DND-41 (cell line): ENCODE measurements around the gene MYOM3.

Source experiments
- ATAC-seq: fragments of 200-7000 bp; cut with Tn5 transposase; 3 replicates; pipeline ENCODE4 v1.9.1; 2021; ENCODE audit warnings: low read depth; ENCODE audit not compliant: insufficient read depth
- DNase-seq: peaks from one replicate; pipeline ENCODE4 v3.0.0-alpha.2; 2020
- H2AFZ ChIP-seq: 2 replicates; pipeline ENCODE4 v1.6.0; 2012; ENCODE audit warnings: low read depth, low read length
- H3K27ac ChIP-seq: 2 replicates; pipeline ENCODE4 v1.5.1; 2012; ENCODE audit warnings: low read length, inconsistent platforms
- H3K27me3 ChIP-seq: fragments of 200-600 bp; sonication (generic); 2 replicates; pipeline ENCODE4 v1.6.0; 2012; ENCODE audit warnings: low read length, mild to moderate bottlenecking, inconsistent platforms; ENCODE audit not compliant: insufficient read depth, poor library complexity
- H3K36me3 ChIP-seq: 2 replicates; pipeline ENCODE4 v1.5.1; 2012; ENCODE audit warnings: low read length, inconsistent platforms; ENCODE audit not compliant: insufficient read depth
- H3K4me1 ChIP-seq: 2 replicates; pipeline ENCODE4 v1.5.1; 2012; ENCODE audit warnings: mild to moderate bottlenecking, low read length; ENCODE audit not compliant: insufficient read depth
- H3K4me2 ChIP-seq: 2 replicates; pipeline ENCODE4 v1.6.0; 2012; ENCODE audit warnings: mild to moderate bottlenecking, moderate library complexity, low read length, inconsistent platforms; ENCODE audit not compliant: insufficient read depth
- H3K4me3 ChIP-seq, 2 experiments: fragments of 200-600 bp in 1 of 2; shearing (Covaris generic) in 1 of 2; 2 replicates each; pipeline ENCODE4 v1.5.1; 2012 to 2016; ENCODE audit warnings: inconsistent platforms in 2 of 2, low read length in 2 of 2, mild to moderate bottlenecking in 2 of 2, low read depth in 1 of 2, moderate library complexity in 1 of 2
- H3K79me2 ChIP-seq: 2 replicates; pipeline ENCODE4 v1.6.0; 2012; ENCODE audit warnings: low read length, inconsistent platforms; ENCODE audit not compliant: insufficient read depth
- H3K9ac ChIP-seq: 2 replicates; pipeline ENCODE4 v1.6.0; 2012; ENCODE audit warnings: low read depth, mild to moderate bottlenecking, inconsistent platforms, low read length, moderate library complexity
- H3K9me3 ChIP-seq: 2 replicates; pipeline ENCODE4 v1.5.1; 2012; ENCODE audit warnings: low read length, moderate library complexity, mild to moderate bottlenecking, inconsistent platforms; ENCODE audit not compliant: insufficient read depth, severe bottlenecking
- H4K20me1 ChIP-seq: 2 replicates; pipeline ENCODE4 v1.6.0; 2012; ENCODE audit warnings: low read length; ENCODE audit not compliant: insufficient read depth
- EZH2 ChIP-seq: IDR thresholded peaks from 3 replicates; pipeline ENCODE4 v1.6.1; 2012; ENCODE audit warnings: borderline replicate concordance, low read depth, mild to moderate bottlenecking, moderate library complexity, low read length, inconsistent platforms; ENCODE audit not compliant: severe bottlenecking
- TF ChIP-seq, protein P1 (sequence below): IDR thresholded peaks from 2 replicates; pipeline ENCODE4 v1.5.1; 2012; ENCODE audit warnings: borderline replicate concordance, low read length, moderate library complexity, mild to moderate bottlenecking; ENCODE audit not compliant: poor library complexity, severe bottlenecking; ENCODE audit errors: extremely low read depth

MYOM3 gene

GRCh38 chr1:24107462-24108138 lies 4.3 kb downstream of the MYOM3 start:
- no peak for ATAC-seq

DNA sequence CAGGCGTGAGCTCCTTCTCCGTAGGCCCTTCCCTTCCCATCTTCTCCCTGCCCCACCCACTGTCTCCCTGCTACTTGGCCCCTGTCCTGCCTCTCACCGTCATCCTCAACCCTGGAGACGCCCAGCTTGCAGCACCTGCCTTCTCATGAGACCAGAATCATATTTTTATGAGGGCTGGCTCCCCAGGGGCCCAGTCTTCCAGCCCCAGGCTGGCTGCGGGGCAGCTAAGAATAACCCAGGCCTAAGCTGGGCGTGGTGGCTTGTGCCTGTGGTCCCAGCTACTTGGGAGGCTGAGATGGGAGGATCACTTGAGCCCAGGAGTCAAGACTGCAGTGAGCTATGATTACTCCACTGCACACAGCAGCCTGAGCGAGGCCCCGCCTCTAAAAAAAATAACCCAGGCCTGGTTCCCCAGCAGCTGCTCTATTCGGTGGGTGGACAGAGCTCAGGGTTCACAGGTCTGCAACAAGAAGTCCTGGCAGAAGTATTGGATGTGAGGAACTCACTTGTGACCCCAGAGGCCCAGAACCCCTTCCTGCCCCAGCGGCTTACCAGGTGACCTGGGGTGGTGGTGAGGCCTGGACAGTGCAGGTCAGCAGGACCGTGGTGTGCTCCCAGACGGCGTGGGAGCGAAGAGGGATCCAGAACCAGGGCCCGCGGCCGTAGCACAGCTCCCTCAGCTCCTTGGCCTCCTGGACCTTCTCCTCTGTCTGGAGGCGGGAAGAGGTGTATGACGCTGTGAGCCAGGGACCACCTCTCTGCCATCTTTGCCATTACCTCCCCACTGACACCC lies 6.4 kb downstream of the MYOM3 start:
- no peaks in the 10 kb centered on the region for H3K9me3 ChIP-seq
- H3K4me3 ChIP-seq, result no peak overlapping the region
- H3K4me2 ChIP-seq, result no peak overlapping the region
- no peak overlapping the region for H3K9ac ChIP-seq
- H3K79me2 ChIP-seq, result no peaks in the 10 kb centered on the region
- H4K20me1 ChIP-seq, result no peaks in the 10 kb centered on the region; the same call in 1 of the 2 replicates
- H3K36me3 ChIP-seq, result no peaks in the 10 kb centered on the region
- DNase-seq (no peak), ATAC-seq (no peak)
- H3K27ac ChIP-seq, result no peak overlapping the region
- H3K4me1 ChIP-seq, result no peaks in the 10 kb centered on the region
- TF ChIP-seq EZH2, result no peak
- TF ChIP-seq, protein P1, sequence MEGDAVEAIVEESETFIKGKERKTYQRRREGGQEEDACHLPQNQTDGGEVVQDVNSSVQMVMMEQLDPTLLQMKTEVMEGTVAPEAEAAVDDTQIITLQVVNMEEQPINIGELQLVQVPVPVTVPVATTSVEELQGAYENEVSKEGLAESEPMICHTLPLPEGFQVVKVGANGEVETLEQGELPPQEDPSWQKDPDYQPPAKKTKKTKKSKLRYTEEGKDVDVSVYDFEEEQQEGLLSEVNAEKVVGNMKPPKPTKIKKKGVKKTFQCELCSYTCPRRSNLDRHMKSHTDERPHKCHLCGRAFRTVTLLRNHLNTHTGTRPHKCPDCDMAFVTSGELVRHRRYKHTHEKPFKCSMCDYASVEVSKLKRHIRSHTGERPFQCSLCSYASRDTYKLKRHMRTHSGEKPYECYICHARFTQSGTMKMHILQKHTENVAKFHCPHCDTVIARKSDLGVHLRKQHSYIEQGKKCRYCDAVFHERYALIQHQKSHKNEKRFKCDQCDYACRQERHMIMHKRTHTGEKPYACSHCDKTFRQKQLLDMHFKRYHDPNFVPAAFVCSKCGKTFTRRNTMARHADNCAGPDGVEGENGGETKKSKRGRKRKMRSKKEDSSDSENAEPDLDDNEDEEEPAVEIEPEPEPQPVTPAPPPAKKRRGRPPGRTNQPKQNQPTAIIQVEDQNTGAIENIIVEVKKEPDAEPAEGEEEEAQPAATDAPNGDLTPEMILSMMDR, result no peak
- peaks cover 10% of the 10 kb centered on the region for H3K27me3 ChIP-seq
- H2AFZ ChIP-seq, result no peak overlapping the region

More at GRCh38 chr1:24107462-24108138, 4.3 kb downstream of the MYOM3 start:
- Histone ChIP-seq H3K36me3 (no peaks in the 10 kb centered on the region), H3K4me3 (no peak overlapping the region), H3K4me1 (no peaks in the 10 kb centered on the region), H3K9ac (no peak overlapping the region), H3K9me3 (no peaks in the 10 kb centered on the region), H3K79me2 (no peaks in the 10 kb centered on the region), H3K27me3 (peaks cover 25% of the 10 kb centered on the region), H4K20me1 (no peaks in the 10 kb centered on the region; the same call in 1 of the 2 replicates), H3K27ac (no peak overlapping the region), H3K4me2 (no peak overlapping the region), H2AFZ (no peak overlapping the region)
- no peak for DNase-seq
- TF ChIP-seq EZH2, result no peak

GRCh38 chr1:24104854-24105253 lies 7.1 kb downstream of the MYOM3 start:
- Histone ChIP-seq H4K20me1 (no peaks in the 10 kb centered on the region), H3K9me3 (no peaks in the 10 kb centered on the region), H3K4me2 (no peak overlapping the region), H3K79me2 (no peaks in the 10 kb centered on the region), H2AFZ (no peak overlapping the region), H3K27me3 (peaks cover 10% of the 10 kb centered on the region), H3K4me1 (no peaks in the 10 kb centered on the region), H3K9ac (no peak overlapping the region), H3K4me3 (no peak overlapping the region), H3K36me3 (no peaks in the 10 kb centered on the region), H3K27ac (no peak overlapping the region)
- ATAC-seq, result no peak
- TF ChIP-seq, protein P1, result no peak
- TF ChIP-seq EZH2, result no peak
- no peak for DNase-seq

DNA sequence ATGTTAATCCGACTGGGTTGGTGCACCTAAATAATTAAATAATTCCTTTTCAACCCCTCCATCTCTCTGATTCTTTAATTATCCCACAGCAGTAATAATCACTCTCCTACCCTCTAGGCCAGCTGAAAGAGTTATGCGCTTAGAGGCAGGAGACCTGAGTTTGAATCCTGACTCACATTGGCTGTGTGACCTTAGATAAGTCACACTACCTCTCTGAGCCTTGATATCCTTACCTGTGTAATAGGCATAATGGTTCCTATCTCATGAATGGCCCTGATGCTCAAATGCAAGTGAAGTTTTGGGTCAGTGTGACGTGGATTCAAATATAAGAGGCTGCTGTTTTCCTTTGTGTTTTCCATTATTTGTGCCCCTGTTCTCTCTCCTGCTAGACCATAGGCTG lies 8.1 kb downstream of the MYOM3 start:
- no peaks in the 10 kb centered on the region for H3K36me3 ChIP-seq
- no peak for ATAC-seq
- H2AFZ ChIP-seq, result no peak overlapping the region
- H3K9ac ChIP-seq, result no peak overlapping the region
- no peak for TF ChIP-seq EZH2
- TF ChIP-seq, protein P1, result no peak
- no peaks in the 10 kb centered on the region for H3K79me2 ChIP-seq
- peaks cover 4% of the 10 kb centered on the region for H3K27me3 ChIP-seq
- no peak overlapping the region for H3K4me3 ChIP-seq
- no peak for DNase-seq
- no peak overlapping the region for H3K27ac ChIP-seq
- no peaks in the 10 kb centered on the region for H3K9me3 ChIP-seq
- H3K4me2 ChIP-seq, result no peak overlapping the region
- no peaks in the 10 kb centered on the region for H3K4me1 ChIP-seq
- H4K20me1 ChIP-seq, result no peaks in the 10 kb centered on the region
